Effector memory CD4-positive, alpha-beta T cell (primary cell): ENCODE data around the gene RALGPS2.

Experiments used
- DNase-seq, 3 donors: peaks; one replicate each; pipeline ENCODE4 v3.0.0-alpha.2; 2020
- H3K27ac ChIP-seq: 2 replicates; pipeline ENCODE4 v1.7.0; 2013; ENCODE audit warnings: mild to moderate bottlenecking, low read length, moderate library complexity; ENCODE audit not compliant: insufficient read depth, poor library complexity, severe bottlenecking
- H3K27me3 ChIP-seq: replicated peaks from 2 replicates; pipeline ENCODE4 v1.7.0; 2013; ENCODE audit warnings: mild to moderate bottlenecking, low read length; ENCODE audit not compliant: insufficient read depth, control insufficient read depth, poor library complexity, severe bottlenecking
- H3K36me3 ChIP-seq: 2 replicates; pipeline ENCODE4 v1.7.0; 2013; ENCODE audit warnings: mild to moderate bottlenecking, low read length, moderate library complexity; ENCODE audit not compliant: control insufficient read depth, insufficient read depth
- H3K4me1 ChIP-seq: 2 replicates; pipeline ENCODE4 v1.7.0; 2013; ENCODE audit warnings: low read length, mild to moderate bottlenecking; ENCODE audit not compliant: control insufficient read depth, insufficient read depth, poor library complexity, severe bottlenecking
- H3K4me3 ChIP-seq: 2 replicates; pipeline ENCODE4 v1.7.0; 2013; ENCODE audit warnings: low read length, low read depth, mild to moderate bottlenecking; ENCODE audit not compliant: insufficient read depth, poor library complexity, severe bottlenecking
- H3K9me3 ChIP-seq: 2 replicates; pipeline ENCODE4 v1.7.0; 2013; ENCODE audit warnings: mild to moderate bottlenecking, low read length, moderate library complexity; ENCODE audit not compliant: control insufficient read depth
- total RNA-seq, 3 donors: gene quantifications; one replicate each; lab custom pipeline; 2026; lab: John Stamatoyannopoulos, UW

Gene RALGPS2
- total RNA-seq, result 3.3 to 14.7 (median 11.2) reads per million in 3 donors

- no peaks in the 10 kb centered on the region for H3K9me3 ChIP-seq
- peak within 1 kb of the TSS; percentile 78 for H3K4me3 ChIP-seq
- DNase-seq, result peak; percentile 3 to 27 (median 15)
- H3K4me1 ChIP-seq, result no peaks in the 10 kb centered on the region
- H3K36me3 ChIP-seq, result no peaks in the 10 kb centered on the region
- H3K27ac ChIP-seq, result peak within 1 kb of the TSS; percentile 36
- H3K27me3 ChIP-seq, result no peaks in the 10 kb centered on the region
Measured at GRCh38 chr1:178724728-178725465, at the start of gene RALGPS2. Gene RALGPS2 (plus strand): TSS chr1:178725244. CDS start chr1:178776765, 51,521 bp downstream.

- H3K27me3 ChIP-seq, result no peaks in the 10 kb centered on the region
- no peak overlapping the region for H3K4me3 ChIP-seq
- no peaks in the 10 kb centered on the region for H3K36me3 ChIP-seq
- no peak for DNase-seq
- no peaks in the 10 kb centered on the region for H3K4me1 ChIP-seq
- no peaks in the 10 kb centered on the region for H3K9me3 ChIP-seq
- H3K27ac ChIP-seq, result no peak overlapping the region
Measured at GRCh38 chr1:178679237-178679636, 45.8 kb upstream of the RALGPS2 start.

- H3K4me3 ChIP-seq, result no peak overlapping the region
- no peak for DNase-seq
- no peaks in the 10 kb centered on the region for H3K27me3 ChIP-seq
- H3K9me3 ChIP-seq, result no peaks in the 10 kb centered on the region
- H3K36me3 ChIP-seq, result no peaks in the 10 kb centered on the region
- H3K27ac ChIP-seq, result no peak overlapping the region
- no peaks in the 10 kb centered on the region for H3K4me1 ChIP-seq
Measured at GRCh38 chr1:178682429-178682828, 42.6 kb upstream of the RALGPS2 start.

- Histone ChIP-seq H3K4me3 (no peak overlapping the region), H3K36me3 (no peaks in the 10 kb centered on the region), H3K4me1 (no peaks in the 10 kb centered on the region), H3K27me3 (no peaks in the 10 kb centered on the region), H3K27ac (no peak overlapping the region), H3K9me3 (no peaks in the 10 kb centered on the region)
- DNase-seq, result no peak
Measured at GRCh38 chr1:178682886-178683285, 42.2 kb upstream of the RALGPS2 start.

- no peaks in the 10 kb centered on the region for H3K27me3 ChIP-seq
- H3K4me1 ChIP-seq, result no peaks in the 10 kb centered on the region
- H3K9me3 ChIP-seq, result no peaks in the 10 kb centered on the region
- DNase-seq, result no peak
- no peaks in the 10 kb centered on the region for H3K36me3 ChIP-seq
- no peak overlapping the region for H3K4me3 ChIP-seq
- no peak overlapping the region for H3K27ac ChIP-seq
Measured at GRCh38 chr1:178683291-178683690, 41.8 kb upstream of the RALGPS2 start.

GRCh38 chr1:178684111-178684510 is 40.9 kb upstream of the RALGPS2 start:
- Histone ChIP-seq H3K27me3 (no peaks in the 10 kb centered on the region), H3K4me3 (no peak overlapping the region), H3K27ac (no peak overlapping the region), H3K9me3 (no peaks in the 10 kb centered on the region), H3K4me1 (no peaks in the 10 kb centered on the region), H3K36me3 (no peaks in the 10 kb centered on the region)
- DNase-seq, result no peak

GRCh38 chr1:178684542-178685000 is 40.5 kb upstream of the RALGPS2 start:
- H3K9me3 ChIP-seq, result no peaks in the 10 kb centered on the region
- no peaks in the 10 kb centered on the region for H3K4me1 ChIP-seq
- H3K27me3 ChIP-seq, result no peaks in the 10 kb centered on the region
- no peak for DNase-seq
- no peak overlapping the region for H3K4me3 ChIP-seq
- no peaks in the 10 kb centered on the region for H3K36me3 ChIP-seq
- H3K27ac ChIP-seq, result no peak overlapping the region

GRCh38 chr1:178686407-178686806 is 38.6 kb upstream of the RALGPS2 start:
- Histone ChIP-seq H3K27ac (no peak overlapping the region), H3K27me3 (no peaks in the 10 kb centered on the region), H3K4me1 (no peaks in the 10 kb centered on the region), H3K36me3 (no peaks in the 10 kb centered on the region), H3K4me3 (no peak overlapping the region), H3K9me3 (no peaks in the 10 kb centered on the region)
- DNase-seq, result no peak

GRCh38 chr1:178688244-178688643 is 36.8 kb upstream of the RALGPS2 start:
- Histone ChIP-seq H3K27ac (no peak overlapping the region), H3K36me3 (no peaks in the 10 kb centered on the region), H3K4me1 (no peaks in the 10 kb centered on the region), H3K4me3 (no peak overlapping the region), H3K27me3 (no peaks in the 10 kb centered on the region), H3K9me3 (no peaks in the 10 kb centered on the region)
- no peak for DNase-seq

- no peak overlapping the region for H3K27ac ChIP-seq
- no peak for DNase-seq
- no peaks in the 10 kb centered on the region for H3K27me3 ChIP-seq
- no peaks in the 10 kb centered on the region for H3K4me1 ChIP-seq
- no peaks in the 10 kb centered on the region for H3K36me3 ChIP-seq
- H3K4me3 ChIP-seq, result no peak overlapping the region
- no peaks in the 10 kb centered on the region for H3K9me3 ChIP-seq
Measured at GRCh38 chr1:178689769-178690168, 35.3 kb upstream of the RALGPS2 start.
